DOHH2 (cell line): ENCODE results near the gene STPG2.

Source experiments
- H3F3A ChIP-seq: fragments of 200-600 bp; sonication (generic), shearing (Covaris generic); 2 replicates; pipeline ENCODE4 v1.6.0; 2016; ENCODE audit warnings: antibody characterized with exemption, mild to moderate bottlenecking; ENCODE audit not compliant: control insufficient read depth, insufficient read depth
- H3K27ac ChIP-seq: fragments of 200-600 bp; sonication (generic); 2 replicates; pipeline ENCODE4 v1.5.1; 2014; ENCODE audit warnings: low read depth, mild to moderate bottlenecking, low read length, moderate library complexity
- H3K27me3 ChIP-seq: fragments of 200-600 bp; sonication (generic); 2 replicates; pipeline ENCODE4 v1.6.1; 2014; ENCODE audit warnings: mild to moderate bottlenecking, low read length, mixed read lengths; ENCODE audit not compliant: control insufficient read depth
- H3K36me3 ChIP-seq: fragments of 200-600 bp; sonication (generic); 2 replicates; pipeline ENCODE4 v1.6.1; 2014; ENCODE audit warnings: mild to moderate bottlenecking, low read length, moderate library complexity, mixed read lengths; ENCODE audit not compliant: control insufficient read depth
- H3K4me1 ChIP-seq: fragments of 200-600 bp; sonication (generic); 2 replicates; pipeline ENCODE4 v1.6.1; 2014; ENCODE audit warnings: mild to moderate bottlenecking, low read length, mixed read lengths; ENCODE audit not compliant: control insufficient read depth
- H3K4me2 ChIP-seq: fragments of 200-600 bp; sonication (generic); 2 replicates; pipeline ENCODE4 v1.6.0; 2014; ENCODE audit warnings: mild to moderate bottlenecking, low read length, moderate library complexity
- H3K4me3 ChIP-seq: fragments of 200-600 bp; sonication (generic); 2 replicates; pipeline ENCODE4 v1.5.1; 2014; ENCODE audit warnings: mild to moderate bottlenecking, low read length, mixed read lengths
- H3K79me2 ChIP-seq: fragments of 200-600 bp; sonication (generic); 2 replicates; pipeline ENCODE4 v1.6.1; 2014; ENCODE audit warnings: mild to moderate bottlenecking, low read length, mixed read lengths; ENCODE audit not compliant: control insufficient read depth
- H3K9me2 ChIP-seq: fragments of 200-600 bp; sonication (generic); replicated peaks from 2 replicates; pipeline ENCODE4 v1.6.1; 2014; ENCODE audit warnings: mild to moderate bottlenecking, low read length, mixed read lengths; ENCODE audit not compliant: control insufficient read depth
- H3K9me3 ChIP-seq: fragments of 200-600 bp; sonication (generic); 2 replicates; pipeline ENCODE4 v1.6.1; 2014; ENCODE audit warnings: antibody characterized with exemption, low read length, mixed read lengths; ENCODE audit not compliant: control insufficient read depth, insufficient read depth
- H4K20me1 ChIP-seq: fragments of 200-600 bp; sonication (generic); 2 replicates; pipeline ENCODE4 v1.6.0; 2014; ENCODE audit warnings: low read depth, mild to moderate bottlenecking, antibody characterized with exemption, low read length, moderate library complexity; ENCODE audit not compliant: control insufficient read depth, insufficient read depth
- EZH2phosphoT487 ChIP-seq: fragments of 200-600 bp; sonication (generic); IDR thresholded peaks from 2 replicates; pipeline ENCODE4 v1.6.1; 2017; ENCODE audit warnings: borderline replicate concordance, mild to moderate bottlenecking, antibody characterized with exemption, low read length, moderate library complexity, mixed read lengths
- TF ChIP-seq, protein P1 (sequence below): fragments of 200-600 bp; sonication (generic); IDR thresholded peaks from one replicate; pipeline ENCODE4 v1.5.1; 2014; ENCODE audit warnings: antibody characterized with exemption, mild to moderate bottlenecking, low read depth, low read length; ENCODE audit not compliant: poor library complexity, severe bottlenecking

STPG2 gene

DNA sequence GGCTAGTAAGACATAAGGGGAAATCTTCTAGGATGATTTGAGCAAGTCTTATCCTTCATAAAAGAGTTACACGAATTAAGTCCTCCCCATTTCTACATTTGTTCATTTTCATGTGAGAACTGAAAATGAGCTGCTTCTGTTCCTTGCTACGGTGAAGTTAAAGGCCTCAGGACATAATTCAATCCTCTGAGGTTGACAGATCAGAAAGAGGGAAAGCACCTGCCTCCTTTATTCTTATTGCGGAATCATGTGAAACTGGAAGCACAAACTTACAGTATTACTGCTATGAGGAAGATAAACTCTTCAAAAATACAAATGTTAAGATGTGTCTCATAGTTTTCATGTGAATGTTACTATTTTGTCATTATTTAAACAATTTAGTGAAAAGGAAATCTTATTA, 395.3 kb downstream of the STPG2 start:
- H3K4me2 ChIP-seq = no peak overlapping the region
- H3K36me3 ChIP-seq = no peaks in the 10 kb centered on the region
- no peak overlapping the region for H3K27ac ChIP-seq
- H3F3A ChIP-seq = no peaks in the 10 kb centered on the region
- H3K79me2 ChIP-seq = no peaks in the 10 kb centered on the region
- H3K4me3 ChIP-seq = no peak overlapping the region
- H3K4me1 ChIP-seq = no peaks in the 10 kb centered on the region
- no peaks in the 10 kb centered on the region for H3K9me3 ChIP-seq
- TF ChIP-seq, protein P1, sequence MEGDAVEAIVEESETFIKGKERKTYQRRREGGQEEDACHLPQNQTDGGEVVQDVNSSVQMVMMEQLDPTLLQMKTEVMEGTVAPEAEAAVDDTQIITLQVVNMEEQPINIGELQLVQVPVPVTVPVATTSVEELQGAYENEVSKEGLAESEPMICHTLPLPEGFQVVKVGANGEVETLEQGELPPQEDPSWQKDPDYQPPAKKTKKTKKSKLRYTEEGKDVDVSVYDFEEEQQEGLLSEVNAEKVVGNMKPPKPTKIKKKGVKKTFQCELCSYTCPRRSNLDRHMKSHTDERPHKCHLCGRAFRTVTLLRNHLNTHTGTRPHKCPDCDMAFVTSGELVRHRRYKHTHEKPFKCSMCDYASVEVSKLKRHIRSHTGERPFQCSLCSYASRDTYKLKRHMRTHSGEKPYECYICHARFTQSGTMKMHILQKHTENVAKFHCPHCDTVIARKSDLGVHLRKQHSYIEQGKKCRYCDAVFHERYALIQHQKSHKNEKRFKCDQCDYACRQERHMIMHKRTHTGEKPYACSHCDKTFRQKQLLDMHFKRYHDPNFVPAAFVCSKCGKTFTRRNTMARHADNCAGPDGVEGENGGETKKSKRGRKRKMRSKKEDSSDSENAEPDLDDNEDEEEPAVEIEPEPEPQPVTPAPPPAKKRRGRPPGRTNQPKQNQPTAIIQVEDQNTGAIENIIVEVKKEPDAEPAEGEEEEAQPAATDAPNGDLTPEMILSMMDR = no peak
- no peak for TF ChIP-seq EZH2phosphoT487
- H3K9me2 ChIP-seq = no peaks in the 10 kb centered on the region
- H4K20me1 ChIP-seq = no peaks in the 10 kb centered on the region
- no peaks in the 10 kb centered on the region for H3K27me3 ChIP-seq

GRCh38 chr4:97720869-97721432, 422.3 kb downstream of the STPG2 start:
- Histone ChIP-seq H3K4me2 (no peak overlapping the region), H3K27me3 (no peaks in the 10 kb centered on the region), H4K20me1 (no peaks in the 10 kb centered on the region), H3K36me3 (no peaks in the 10 kb centered on the region), H3F3A (no peaks in the 10 kb centered on the region), H3K4me3 (no peak overlapping the region), H3K27ac (no peak overlapping the region), H3K4me1 (no peaks in the 10 kb centered on the region), H3K9me2 (no peaks in the 10 kb centered on the region), H3K79me2 (no peaks in the 10 kb centered on the region), H3K9me3 (no peaks in the 10 kb centered on the region)
- TF ChIP-seq, protein P1 = peak; percentile 9
- no peak for TF ChIP-seq EZH2phosphoT487

GRCh38 chr4:97691111-97691605, 452.1 kb downstream of the STPG2 start:
- Histone ChIP-seq H3K9me3 (no peaks in the 10 kb centered on the region), H3K9me2 (no peaks in the 10 kb centered on the region), H3K79me2 (no peaks in the 10 kb centered on the region), H3K4me3 (no peak overlapping the region), H3K27ac (no peak overlapping the region), H3F3A (no peaks in the 10 kb centered on the region), H3K36me3 (no peaks in the 10 kb centered on the region), H3K4me2 (no peak overlapping the region), H3K27me3 (no peaks in the 10 kb centered on the region), H3K4me1 (no peaks in the 10 kb centered on the region), H4K20me1 (no peaks in the 10 kb centered on the region)
- no peak for TF ChIP-seq EZH2phosphoT487
- TF ChIP-seq, protein P1 = no peak
